GM18526 (cell line): Measurements from ENCODE around the gene TLR3.

Experiments used
- POLR2A ChIP-seq: IDR thresholded peaks from 3 replicates; pipeline ENCODE4 v1.6.1; 2011; ENCODE audit not compliant: insufficient read length; ENCODE audit errors: extremely low read depth

The TLR3 gene

DNA sequence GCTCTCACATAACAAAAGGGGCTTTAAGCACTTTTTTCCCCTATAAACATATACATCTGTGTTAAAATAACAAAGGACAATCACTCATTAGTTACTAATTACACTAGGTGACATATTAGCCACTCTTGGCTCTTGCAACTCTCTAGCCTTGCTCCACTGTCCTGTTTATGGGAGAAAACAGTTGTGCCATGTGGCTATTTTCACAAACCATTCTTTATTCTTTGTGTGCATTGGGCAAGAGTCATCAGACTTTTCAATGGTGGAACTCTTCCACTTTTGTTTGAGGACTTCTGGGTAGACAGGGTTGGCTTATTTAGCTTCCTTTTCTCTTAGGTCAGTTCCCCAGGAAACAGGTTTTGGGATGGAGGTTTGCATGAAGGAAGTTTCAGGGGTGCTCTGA is 19.6 kb downstream of the TLR3 start:
- no peak for TF ChIP-seq POLR2A

GRCh38 chr4:186092296-186092695 is 23.3 kb downstream of the TLR3 start:
- no peak for TF ChIP-seq POLR2A

DNA sequence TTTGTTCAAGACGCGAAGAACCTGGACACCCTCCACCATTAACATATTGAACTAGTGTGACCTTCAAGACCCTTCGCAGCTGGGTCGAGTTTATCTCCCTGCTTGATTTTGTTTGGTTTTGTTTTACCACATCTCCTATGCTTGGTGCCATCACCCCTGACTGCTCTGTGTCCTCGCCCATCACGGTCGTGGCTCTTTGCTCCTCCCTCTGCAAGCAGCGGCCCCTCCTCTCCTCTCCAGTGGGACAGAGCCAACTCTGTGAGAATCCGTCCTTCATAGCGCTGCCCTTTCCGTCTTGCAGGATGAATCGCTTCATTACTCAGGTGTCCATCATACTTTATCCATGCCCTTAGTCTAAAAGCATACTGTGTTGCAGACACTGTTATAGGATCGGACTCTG is 26.4 kb downstream of the TLR3 start:
- no peak for TF ChIP-seq POLR2A

GRCh38 chr4:186096681-186097165 is 27.8 kb downstream of the TLR3 start:
- no peak for TF ChIP-seq POLR2A

DNA sequence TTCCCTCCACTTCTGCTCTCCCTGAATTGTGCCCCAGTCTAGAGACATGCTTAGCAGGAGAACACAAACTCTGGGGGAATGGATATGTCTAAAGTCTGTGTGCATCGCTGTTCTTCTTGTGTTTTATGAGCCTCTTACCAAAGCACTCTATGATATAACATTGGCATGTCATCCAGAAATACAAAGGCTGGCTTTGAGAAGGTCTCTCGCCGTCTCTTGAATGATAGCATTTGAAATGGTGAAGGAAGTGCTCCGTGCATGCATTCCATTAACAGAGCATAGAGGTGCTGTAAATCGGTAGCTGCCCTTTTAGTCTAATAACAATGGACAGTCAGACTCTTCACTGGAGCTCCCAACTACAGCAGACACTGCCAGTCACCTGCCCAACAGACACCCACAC is 28.4 kb downstream of the TLR3 start:
- TF ChIP-seq POLR2A, result no peak

DNA sequence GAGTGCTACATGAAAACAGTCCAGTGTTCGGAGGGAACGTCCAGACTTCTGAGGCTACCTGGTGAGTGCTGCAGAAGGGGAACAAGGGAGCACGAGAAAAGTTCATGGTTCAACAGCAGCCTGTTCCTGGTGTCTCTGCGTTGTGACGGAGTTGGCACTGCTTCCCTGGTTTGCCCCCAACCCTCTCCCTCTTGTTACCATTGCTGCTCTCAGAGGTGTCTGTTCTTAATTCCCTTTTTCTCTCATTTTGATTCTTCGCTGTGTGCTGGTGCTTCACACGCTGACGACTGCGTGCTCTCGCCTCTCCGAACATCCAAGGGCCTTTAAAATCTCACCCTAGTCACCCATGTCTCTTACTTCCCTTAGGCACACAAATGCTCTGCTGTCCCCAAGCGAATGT is 34.0 kb downstream of the TLR3 start:
- no peak for TF ChIP-seq POLR2A

DNA sequence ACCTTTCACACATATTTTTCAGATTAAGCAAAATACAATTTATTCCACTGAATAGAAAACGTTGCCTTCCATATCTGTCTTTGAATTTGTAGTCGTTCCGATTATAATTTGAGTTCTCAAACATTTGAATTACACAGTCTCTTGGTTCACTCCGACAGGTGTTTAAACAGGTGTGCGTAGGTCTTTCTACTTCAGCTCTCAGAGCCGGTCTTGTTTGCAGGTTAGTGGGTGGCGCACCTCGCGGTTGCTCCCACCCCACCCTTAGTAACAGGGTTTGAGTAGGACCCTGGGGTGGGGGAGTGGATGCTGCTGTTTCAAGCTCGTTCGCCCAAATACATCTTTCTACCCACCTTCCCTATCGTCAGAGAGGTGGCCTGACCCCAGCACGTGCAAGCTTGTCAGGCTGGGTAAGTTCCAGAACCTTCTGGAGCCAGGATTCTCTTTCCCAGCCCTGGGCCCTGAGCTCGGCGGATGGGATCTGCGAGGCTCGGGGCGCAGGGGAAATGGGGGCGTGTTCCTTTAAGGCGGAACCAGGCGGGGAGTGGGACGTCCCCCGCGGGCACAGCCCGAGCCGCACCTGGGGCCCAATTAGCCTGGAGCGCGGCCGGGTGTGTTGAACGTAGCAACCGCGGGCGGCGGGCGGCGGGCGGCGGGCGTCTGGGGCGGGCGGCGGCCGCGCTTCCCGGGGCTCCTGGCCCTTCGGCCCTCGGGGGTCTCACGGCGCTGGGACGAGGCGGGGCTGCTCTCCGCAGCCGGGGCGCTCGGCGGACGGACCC is 35.3 kb downstream of the TLR3 start, which contains the start of gene FAM149A:
TSS of gene FAM149A (plus strand) at position 591 of the 776 bp plus-strand sequence.
- TF ChIP-seq POLR2A, result no peak

DNA sequence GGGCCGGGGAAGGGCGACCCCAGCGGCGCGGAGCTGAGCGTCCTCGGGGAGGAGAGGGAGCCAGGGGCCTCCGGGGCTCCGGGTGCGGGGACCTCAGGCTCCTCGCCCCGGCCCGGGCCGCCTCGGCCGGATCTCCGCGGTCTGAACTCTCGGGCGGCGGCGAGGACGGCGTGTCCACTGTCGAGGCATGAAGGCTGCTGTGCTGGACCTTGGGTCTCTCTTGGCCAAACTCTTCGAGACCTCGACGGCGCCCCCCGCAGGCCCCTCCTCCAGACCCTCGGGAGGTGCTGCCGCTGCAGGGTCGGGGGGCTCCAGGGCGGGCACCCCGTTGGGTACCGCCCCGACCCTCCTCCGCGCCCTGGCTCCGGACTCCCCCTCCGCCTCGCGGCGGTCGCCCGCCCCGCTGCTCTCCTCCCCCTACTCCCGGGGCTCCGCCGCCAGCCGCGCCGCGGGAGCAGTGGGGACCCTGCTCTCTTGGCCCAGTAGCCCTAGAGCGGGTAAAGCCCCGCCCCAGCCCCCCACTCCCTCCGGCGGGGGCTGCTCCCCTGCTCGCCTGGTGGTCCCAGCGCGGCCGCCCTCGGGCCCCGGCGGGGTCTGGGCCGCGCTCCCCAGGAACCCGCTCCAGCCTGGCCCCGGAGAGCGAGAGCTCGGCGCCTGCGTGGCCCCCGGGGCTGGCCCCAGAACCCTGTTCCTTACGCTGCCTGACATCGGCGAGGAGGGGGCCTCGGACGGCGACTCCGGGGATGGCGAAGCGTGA is 36.1 kb downstream of the TLR3 start:
- no peak for TF ChIP-seq POLR2A

DNA sequence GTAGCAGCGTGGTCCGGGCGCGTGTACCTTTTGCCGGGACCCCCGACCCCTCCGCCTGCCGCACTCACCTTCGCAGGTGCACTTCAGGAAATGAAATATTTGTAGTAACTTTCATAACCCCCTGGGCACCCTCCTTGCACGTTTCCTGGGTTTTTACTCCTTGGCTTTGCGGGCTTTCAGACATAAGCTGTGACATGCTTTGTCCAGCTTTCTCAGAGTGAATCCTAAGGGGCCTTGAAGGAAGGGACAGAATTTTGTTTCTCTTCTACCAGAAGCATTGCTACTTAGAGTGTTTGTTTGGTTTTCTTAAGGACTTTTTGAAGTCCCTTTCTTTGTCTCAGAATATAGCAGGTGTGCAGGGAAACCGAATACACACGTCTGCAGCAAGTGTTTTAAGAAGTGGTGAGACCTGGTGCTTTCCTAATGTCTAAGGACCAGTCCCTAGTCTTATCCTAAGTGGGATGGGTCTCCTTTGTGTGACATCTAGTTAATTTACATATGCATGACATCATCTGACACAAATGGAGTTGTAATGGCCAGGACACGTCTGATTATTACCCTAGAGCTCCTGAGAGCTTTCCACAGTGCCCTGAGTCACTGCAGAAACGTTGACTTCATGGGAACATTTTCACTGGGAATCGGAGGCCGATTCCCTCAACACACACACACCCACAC is 36.8 kb downstream of the TLR3 start:
- TF ChIP-seq POLR2A, result no peak

DNA sequence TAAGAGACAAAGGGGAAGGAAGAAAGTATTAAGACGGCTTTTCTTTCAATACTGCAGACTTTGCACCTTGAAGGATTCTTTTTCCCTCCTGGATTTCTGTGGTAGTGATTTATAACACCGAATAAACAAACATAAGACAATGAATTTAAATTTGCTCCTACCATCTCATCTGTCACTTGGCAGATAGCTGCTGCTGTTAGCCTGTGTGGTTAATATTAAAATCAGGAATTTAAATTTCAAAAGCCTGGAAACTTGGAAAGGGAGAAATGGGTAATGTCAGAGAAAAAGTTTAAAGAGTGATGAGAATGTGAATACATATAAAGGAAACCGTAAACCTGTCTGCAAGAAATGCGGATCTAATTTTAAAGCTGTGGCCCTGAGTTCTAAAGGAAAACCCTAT is 39.0 kb downstream of the TLR3 start:
- no peak for TF ChIP-seq POLR2A

DNA sequence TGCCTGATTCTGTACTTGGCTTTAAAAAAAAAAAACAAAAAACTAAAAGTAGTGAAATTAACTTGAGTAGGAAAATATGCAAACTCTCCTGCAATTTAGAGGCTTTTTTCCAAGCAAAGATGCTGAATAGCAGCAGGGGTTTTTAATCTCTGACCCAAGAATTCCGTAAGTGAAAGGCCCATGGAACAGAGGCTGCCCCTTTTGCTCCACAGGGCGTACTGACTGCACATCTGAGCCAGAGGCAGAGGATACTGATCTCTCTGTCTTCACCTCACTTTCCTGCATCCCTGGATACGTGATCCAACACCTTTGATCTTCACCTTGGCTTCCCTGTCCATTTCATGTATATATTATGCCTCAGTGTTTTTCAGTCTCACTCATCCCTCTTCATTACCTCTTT is 39.4 kb downstream of the TLR3 start:
- no peak for TF ChIP-seq POLR2A

- TF ChIP-seq POLR2A, result no peak
These were observed 40.3 kb downstream of the TLR3 start for GRCh38 chr4:186109245-186109644.

DNA sequence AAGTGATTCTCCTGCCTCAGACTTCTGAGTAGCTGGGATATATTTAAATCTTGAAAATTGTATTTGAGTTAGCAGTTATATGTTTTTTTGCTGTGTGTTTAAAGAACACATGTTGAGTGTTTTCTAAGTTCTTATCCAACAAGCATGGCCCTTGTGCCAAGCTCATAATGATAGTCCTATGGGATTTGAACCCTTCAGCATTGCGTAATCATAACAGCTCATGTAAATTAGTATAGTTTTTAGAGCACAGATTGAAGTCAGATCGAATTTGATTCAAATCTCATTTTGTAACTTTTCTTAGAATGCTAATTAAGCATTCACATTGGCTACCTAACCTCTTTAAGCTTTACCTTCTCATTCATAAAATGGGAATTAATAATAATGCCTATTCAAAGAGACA is 47.7 kb downstream of the TLR3 start:
- no peak for TF ChIP-seq POLR2A

- TF ChIP-seq POLR2A, result no peak
These were observed 49.6 kb downstream of the TLR3 start for GRCh38 chr4:186118582-186118981.

GRCh38 chr4:186121057-186121456 is 52.1 kb downstream of the TLR3 start:
- no peak for TF ChIP-seq POLR2A

DNA sequence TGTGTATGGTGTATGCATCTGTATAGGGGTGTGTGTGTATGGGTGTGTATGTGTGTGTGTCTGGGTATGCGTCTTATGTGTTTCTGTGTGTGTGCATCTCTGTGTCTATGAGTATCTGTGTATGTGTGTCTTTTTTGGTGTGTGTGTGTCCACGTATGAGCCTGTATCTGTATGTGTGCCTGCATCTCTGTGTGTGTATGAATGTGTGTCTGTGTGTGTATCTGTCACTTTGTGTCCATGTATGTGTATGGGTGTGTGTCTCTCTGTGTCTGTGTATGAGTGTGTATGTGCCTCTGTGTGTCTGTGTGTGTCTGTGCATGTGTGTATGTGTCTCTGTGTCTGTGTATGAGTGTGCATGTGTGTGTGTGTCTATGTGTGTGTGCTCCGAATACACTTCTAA is 59.9 kb downstream of the TLR3 start:
- no peak for TF ChIP-seq POLR2A
